ENCODE data around the gene TGFB1I1.
"Not testable (repeated sequence)": the region's sequence is repeated elsewhere in the genome, so short reads cannot be mapped to it uniquely, and the experiment has no call there.

The TGFB1I1 gene

DNA sequence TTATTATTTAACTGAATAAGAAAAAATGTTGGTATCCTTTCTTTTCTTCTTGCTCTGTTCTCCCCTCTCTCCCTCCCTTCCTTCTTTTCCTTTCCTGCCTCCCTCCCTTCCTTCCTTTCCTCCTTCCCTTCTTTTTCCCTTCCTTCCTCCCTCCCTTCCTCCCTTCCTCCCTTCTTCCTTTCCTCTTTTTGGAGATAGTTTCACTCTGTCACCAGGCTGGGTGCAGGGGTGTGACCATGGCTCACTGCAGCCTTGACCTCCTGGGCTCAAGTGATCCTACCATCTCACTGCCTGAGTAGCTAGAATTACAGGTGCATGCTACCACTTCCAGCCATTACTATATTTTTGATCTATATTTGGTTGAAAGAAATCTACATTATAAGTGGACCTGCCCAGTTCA is 41.9 kb downstream of the TGFB1I1 start:
- TF ChIP-seq, protein P1, sequence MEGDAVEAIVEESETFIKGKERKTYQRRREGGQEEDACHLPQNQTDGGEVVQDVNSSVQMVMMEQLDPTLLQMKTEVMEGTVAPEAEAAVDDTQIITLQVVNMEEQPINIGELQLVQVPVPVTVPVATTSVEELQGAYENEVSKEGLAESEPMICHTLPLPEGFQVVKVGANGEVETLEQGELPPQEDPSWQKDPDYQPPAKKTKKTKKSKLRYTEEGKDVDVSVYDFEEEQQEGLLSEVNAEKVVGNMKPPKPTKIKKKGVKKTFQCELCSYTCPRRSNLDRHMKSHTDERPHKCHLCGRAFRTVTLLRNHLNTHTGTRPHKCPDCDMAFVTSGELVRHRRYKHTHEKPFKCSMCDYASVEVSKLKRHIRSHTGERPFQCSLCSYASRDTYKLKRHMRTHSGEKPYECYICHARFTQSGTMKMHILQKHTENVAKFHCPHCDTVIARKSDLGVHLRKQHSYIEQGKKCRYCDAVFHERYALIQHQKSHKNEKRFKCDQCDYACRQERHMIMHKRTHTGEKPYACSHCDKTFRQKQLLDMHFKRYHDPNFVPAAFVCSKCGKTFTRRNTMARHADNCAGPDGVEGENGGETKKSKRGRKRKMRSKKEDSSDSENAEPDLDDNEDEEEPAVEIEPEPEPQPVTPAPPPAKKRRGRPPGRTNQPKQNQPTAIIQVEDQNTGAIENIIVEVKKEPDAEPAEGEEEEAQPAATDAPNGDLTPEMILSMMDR (IDR thresholded peaks at IDR 0.05; ENCODE audit: insufficient read depth, low read length, missing control alignments), result no peak
- no peak overlapping the region for H3K4me3 ChIP-seq (ENCODE audit: low read depth, low read length)
- ChIA-PET POLR2A (no interaction called here), CTCF (no interaction called here)
- DNase-seq (ENCODE audit: low read depth, low spot score), result no peak

DNA sequence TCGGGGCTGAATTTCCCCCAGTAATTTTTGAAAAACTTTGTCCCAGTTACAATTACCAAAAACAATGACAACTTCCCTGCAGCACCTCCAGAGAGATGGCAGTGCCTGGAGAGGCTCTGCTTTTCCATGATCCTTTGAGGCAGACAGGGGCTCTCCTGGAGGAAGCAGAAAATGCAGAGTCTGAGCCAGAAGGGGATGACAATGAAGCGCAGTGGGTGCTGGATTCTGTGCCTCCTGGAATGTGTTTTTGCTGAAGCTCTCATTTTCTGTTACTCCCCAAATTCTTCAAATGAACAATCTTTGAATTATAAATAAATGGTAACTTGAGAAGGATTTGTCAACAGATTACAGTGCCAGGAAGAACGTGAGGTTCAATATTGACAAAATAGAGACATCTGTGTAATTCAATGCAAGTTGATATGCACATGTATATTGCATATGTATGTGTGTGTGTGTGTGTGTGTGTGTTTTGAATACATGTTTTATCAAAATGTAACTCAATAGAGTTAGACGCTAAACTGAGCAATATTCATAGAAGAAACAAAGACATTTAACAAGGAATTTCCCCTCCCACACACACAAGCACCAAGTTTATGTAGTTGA is 45.9 kb downstream of the TGFB1I1 start:
- ChIA-PET POLR2A (no interaction called here), CTCF (no interaction called here)
- no peak overlapping the region for H3K4me3 ChIP-seq (ENCODE audit: low read depth, low read length)
- no peak for DNase-seq (ENCODE audit: low read depth, low spot score)
- TF ChIP-seq, protein P1 (IDR thresholded peaks at IDR 0.05; ENCODE audit: insufficient read depth, low read length, missing control alignments), result no peak

DNA sequence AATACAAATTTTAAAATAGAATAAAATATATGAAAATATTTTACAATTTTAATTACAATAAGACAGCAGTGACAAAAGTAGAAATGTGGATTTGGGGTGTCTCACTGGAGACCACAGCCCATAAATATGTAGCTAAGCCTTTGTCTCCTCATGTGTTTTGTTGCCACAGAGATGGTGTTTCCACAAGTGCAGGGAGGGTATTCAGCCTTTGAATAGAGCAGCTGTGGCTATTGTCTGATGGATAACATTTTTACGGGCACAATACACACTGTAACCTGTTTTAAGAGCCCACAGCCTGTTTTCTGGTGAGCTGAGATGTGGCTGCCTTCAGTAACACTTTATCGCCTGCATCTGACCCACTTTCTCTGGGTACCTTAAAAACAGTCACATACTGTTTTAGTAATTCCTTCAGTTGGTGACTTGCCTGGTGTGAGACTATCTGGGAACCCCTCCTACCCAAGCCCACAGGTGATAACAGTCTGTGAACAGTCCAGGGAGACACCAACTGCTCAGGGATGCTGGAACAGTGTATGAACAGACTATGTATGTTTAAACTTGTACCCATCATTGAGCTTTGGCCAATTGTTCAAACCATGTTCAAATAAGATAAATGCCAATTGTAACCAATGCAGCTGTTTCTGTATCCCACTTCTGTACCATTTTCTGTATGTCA is 47.9 kb downstream of the TGFB1I1 start:
- ChIA-PET POLR2A (no interaction called here), CTCF (no interaction called here)
- TF ChIP-seq, protein P1 (IDR thresholded peaks at IDR 0.05; ENCODE audit: insufficient read depth, low read length, missing control alignments), result no peak
- no peak overlapping the region for H3K4me3 ChIP-seq (ENCODE audit: low read depth, low read length)
- DNase-seq (ENCODE audit: low read depth, low spot score), result no peak

DNA sequence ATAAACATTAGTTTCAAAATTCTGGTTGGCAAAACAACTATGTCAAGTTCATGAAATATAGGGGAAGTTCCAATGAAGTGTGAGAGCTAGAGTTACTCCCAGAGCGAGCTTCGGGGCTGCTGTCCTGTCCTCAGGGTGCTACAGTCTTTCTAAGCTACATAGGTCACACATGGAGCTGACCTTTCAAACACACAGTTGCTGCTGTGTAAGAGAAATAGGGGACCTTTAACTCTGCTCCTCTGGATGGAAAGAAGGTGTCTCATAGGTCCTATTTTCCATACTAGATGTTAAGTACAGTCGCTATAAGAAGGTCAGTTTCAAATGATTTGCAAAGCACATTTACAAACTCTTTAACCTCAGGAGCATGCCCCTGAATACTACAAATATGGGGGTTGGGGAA is 49.4 kb downstream of the TGFB1I1 start:
- ChIA-PET CTCF (no interaction called here), POLR2A (no interaction called here)
- TF ChIP-seq, protein P1 (IDR thresholded peaks at IDR 0.05; ENCODE audit: insufficient read depth, low read length, missing control alignments), result no peak
- DNase-seq (ENCODE audit: low read depth, low spot score), result no peak
- H3K4me3 ChIP-seq (ENCODE audit: low read depth, low read length), result no peak overlapping the region

DNA sequence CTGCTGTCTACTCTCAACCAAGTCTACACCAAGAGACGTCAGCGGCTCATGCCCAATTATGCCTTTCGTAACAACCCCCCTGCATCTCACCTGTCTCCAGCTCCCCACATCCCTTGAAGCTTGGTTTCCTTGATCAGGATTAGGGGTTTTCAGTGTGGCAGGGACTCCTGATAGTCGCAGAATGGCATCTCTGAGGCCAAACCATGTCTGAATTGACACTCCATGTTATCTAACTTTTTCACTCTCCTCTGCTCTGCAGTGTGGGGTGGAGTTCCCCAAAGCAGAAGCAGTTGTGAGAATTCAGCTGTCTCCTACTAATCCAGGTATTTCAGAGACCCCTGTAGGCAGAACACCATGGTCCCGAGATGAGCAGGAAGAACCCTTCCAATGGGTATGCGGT is 50.1 kb downstream of the TGFB1I1 start:
- no peak overlapping the region for H3K4me3 ChIP-seq (ENCODE audit: low read depth, low read length)
- CTCF ChIA-PET, result no interaction called here
- DNase-seq (ENCODE audit: low read depth, low spot score), result no peak
- POLR2A ChIA-PET, result no interaction called here
- TF ChIP-seq, protein P1 (IDR thresholded peaks at IDR 0.05; ENCODE audit: insufficient read depth, low read length, missing control alignments), result no peak

DNA sequence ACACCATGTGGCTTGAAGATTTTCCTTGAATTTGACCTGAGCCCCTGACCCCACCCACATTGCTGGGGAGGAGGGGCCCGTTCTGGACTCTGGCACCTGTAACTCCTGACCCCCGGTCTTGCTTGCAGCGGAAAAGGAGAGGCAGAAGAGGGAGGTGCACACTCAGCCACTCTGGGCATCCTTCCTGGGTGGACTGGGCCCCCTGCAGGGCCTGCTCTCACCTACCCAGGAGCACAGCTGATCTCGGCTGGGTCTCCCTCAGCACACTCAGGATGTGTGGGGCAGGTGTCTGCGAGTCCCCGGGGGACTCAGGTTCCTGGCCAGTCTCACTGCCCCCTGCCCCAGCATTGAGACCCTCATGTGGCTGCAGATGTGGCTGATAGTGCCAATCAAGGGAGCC is 51.8 kb downstream of the TGFB1I1 start:
- CTCF ChIA-PET; H3K4me3 ChIP-seq (ENCODE audit: low read depth, low read length); DNase-seq (ENCODE audit: low read depth, low spot score); POLR2A ChIA-PET: not testable (repeated sequence)

DNA sequence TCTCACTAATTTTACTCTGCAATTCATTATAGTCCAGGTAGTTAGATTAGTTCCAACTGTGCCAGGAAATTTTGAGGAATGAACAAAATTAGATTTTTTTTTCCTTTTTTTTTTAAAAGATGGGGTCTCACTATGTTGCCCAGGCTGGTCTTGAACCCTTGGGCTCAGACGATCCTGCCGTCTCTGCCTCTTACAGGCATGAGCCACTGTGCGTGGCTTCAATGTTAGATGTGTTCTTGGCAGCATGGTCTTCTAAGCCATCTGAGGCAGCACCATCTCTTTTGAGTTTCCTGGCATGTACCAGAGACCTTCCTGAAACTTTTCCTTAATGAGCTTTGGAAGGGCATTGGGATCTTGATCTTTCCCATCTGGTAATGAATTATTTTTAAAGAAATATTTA is 53.2 kb downstream of the TGFB1I1 start:
- H3K4me3 ChIP-seq (ENCODE audit: low read depth, low read length), result no peak overlapping the region
- POLR2A ChIA-PET, result no interaction called here
- CTCF ChIA-PET, result no interaction called here
- TF ChIP-seq, protein P1 (IDR thresholded peaks at IDR 0.05; ENCODE audit: insufficient read depth, low read length, missing control alignments), result no peak
- DNase-seq (ENCODE audit: low read depth, low spot score), result no peak

All from AG04449 (cell line).